WTC11 (cell line): ENCODE data around the gene PGAP3. TPM values are rescaled to one million over a fixed set of nuclear protein-coding genes. Genes with fewer than 3 reads are reported as not detected.

Experiments used
- ATAC-seq: fragments of 200-7000 bp; cut with Tn5 transposase; 2 replicates; pipeline ENCODE4 v1.10.0; 2021; ENCODE audit warnings: mild to moderate bottlenecking, moderate library complexity
- CTCF ChIA-PET: fragments of 300-600 bp; sonication (Branson Sonifier 250); formaldehyde crosslinking; loops from one replicate; lab custom pipeline; 2021; ENCODE audit warnings: antibody characterized with exemption; lab: Charles Lee
- POLR2A ChIA-PET: fragments of 350-600 bp; sonication (Branson Sonifier 250); formaldehyde crosslinking; loops from one replicate; lab custom pipeline; 2021; ENCODE audit warnings: antibody characterized with exemption; lab: Charles Lee
- DNase-seq: peaks from one replicate; pipeline ENCODE4 v3.0.0; 2021; ENCODE audit warnings: low spot score
- H3K27ac Mint-ChIP-seq: 2 replicates; pipeline ENCODE4 v1.8.0; 2021; ENCODE audit warnings: mixed read lengths
- H3K27me3 Mint-ChIP-seq: 2 replicates; pipeline ENCODE4 v1.8.0; 2021; ENCODE audit warnings: low read depth, mild to moderate bottlenecking, moderate library complexity, mixed read lengths
- H3K36me3 Mint-ChIP-seq: 2 replicates; pipeline ENCODE4 v1.8.0; 2021; ENCODE audit warnings: mixed read lengths
- H3K4me1 Mint-ChIP-seq: 2 replicates; pipeline ENCODE4 v1.8.0; 2022; ENCODE audit warnings: mixed read lengths
- H3K4me3 Mint-ChIP-seq: 2 replicates; pipeline ENCODE4 v1.8.0; 2021; ENCODE audit warnings: mild to moderate bottlenecking, moderate library complexity, mixed read lengths
- H3K9me3 Mint-ChIP-seq: 2 replicates; pipeline ENCODE4 v1.8.0; 2021; ENCODE audit warnings: mixed read lengths
- CBFB ChIP-seq: sonication (generic); formaldehyde crosslinking; IDR thresholded peaks from 2 replicates; pipeline ENCODE4 v1.8.1; 2022; ENCODE audit warnings: mild to moderate bottlenecking, low read depth, missing genetic modification reagents
- HMGA2 ChIP-seq: fragments of 250-450 bp; sonication (Bioruptor Pico); IDR thresholded peaks from 2 replicates; pipeline ENCODE4 v1.4.0; 2021; ENCODE audit warnings: mild to moderate bottlenecking, moderate library complexity
- IRF2 ChIP-seq: sonication (generic); formaldehyde crosslinking; IDR thresholded peaks from 2 replicates; pipeline ENCODE4 v1.8.0; 2022; ENCODE audit warnings: low read depth, missing genetic modification reagents, borderline replicate concordance
- JUN ChIP-seq: sonication (generic); formaldehyde crosslinking; IDR thresholded peaks from 2 replicates; pipeline ENCODE4 v1.8.0; 2023; ENCODE audit warnings: mild to moderate bottlenecking, missing genetic modification reagents
- MXD4 ChIP-seq: fragments of 250-450 bp; sonication (Bioruptor Pico); IDR thresholded peaks from 2 replicates; pipeline ENCODE4 v1.8.0; 2021; ENCODE audit warnings: mild to moderate bottlenecking, moderate library complexity, borderline replicate concordance
- NR1H2 ChIP-seq: sonication (generic); formaldehyde crosslinking; IDR thresholded peaks from 2 replicates; pipeline ENCODE4 v1.9.0; 2021; ENCODE audit warnings: mild to moderate bottlenecking, moderate library complexity, missing genetic modification reagents
- NR3C1 ChIP-seq: sonication (generic); formaldehyde crosslinking; conservative IDR thresholded peaks from 2 replicates; pipeline ENCODE4 v1.8.1; 2023; ENCODE audit warnings: low read depth, mild to moderate bottlenecking, missing genetic modification reagents
- PRRX2 ChIP-seq: fragments of 250-450 bp; sonication (Bioruptor Pico); IDR thresholded peaks from 2 replicates; pipeline ENCODE4 v1.8.0; 2021; ENCODE audit warnings: mild to moderate bottlenecking
- SMAD4 ChIP-seq: sonication (generic); formaldehyde crosslinking; IDR thresholded peaks from 2 replicates; pipeline ENCODE4 v1.8.0; 2022; ENCODE audit warnings: mild to moderate bottlenecking, missing genetic modification reagents
- SP1 ChIP-seq: sonication (generic); formaldehyde crosslinking; conservative IDR thresholded peaks from 2 replicates; pipeline ENCODE4 v1.8.1; 2022; ENCODE audit warnings: missing genetic modification reagents
- ZNF121 ChIP-seq: sonication (generic); formaldehyde crosslinking; IDR thresholded peaks from 2 replicates; pipeline ENCODE4 v1.8.0; 2023; ENCODE audit warnings: missing genetic modification reagents
- ZNF138 ChIP-seq: sonication (generic); formaldehyde crosslinking; conservative IDR thresholded peaks from 2 replicates; pipeline ENCODE4 v1.8.1; 2022; ENCODE audit warnings: mild to moderate bottlenecking, moderate library complexity, missing genetic modification reagents
- ZNF263 ChIP-seq: sonication (generic); formaldehyde crosslinking; IDR thresholded peaks from 2 replicates; pipeline ENCODE4 v1.8.1; 2022; ENCODE audit warnings: low read depth, mild to moderate bottlenecking, moderate library complexity, missing genetic modification reagents
- ZNF317 ChIP-seq: sonication (generic); formaldehyde crosslinking; IDR thresholded peaks from 2 replicates; pipeline ENCODE4 v1.8.1; 2023; ENCODE audit warnings: low read depth, mild to moderate bottlenecking, moderate library complexity, missing genetic modification reagents, borderline replicate concordance
- total RNA-seq: library from RNA; stranded (reverse); gene quantifications from 3 replicates; pipeline ENCODE4 v1.2.3, GENCODE V29; 2021
- TF ChIP-seq, protein P1 (sequence below): sonication (generic); formaldehyde crosslinking; IDR thresholded peaks from 2 replicates; pipeline ENCODE4 v1.8.1; 2023; ENCODE audit warnings: mild to moderate bottlenecking, moderate library complexity, missing genetic modification reagents
- TF ChIP-seq, protein P2 (sequence below): fragments of 250-450 bp; sonication (Bioruptor Pico); IDR thresholded peaks from 2 replicates; pipeline ENCODE4 v1.8.0; 2021; ENCODE audit warnings: mild to moderate bottlenecking
- TF ChIP-seq, protein P3 (sequence below): sonication (generic); formaldehyde crosslinking; IDR thresholded peaks from 2 replicates; pipeline ENCODE4 v1.8.1; 2023; ENCODE audit warnings: mild to moderate bottlenecking, missing genetic modification reagents, borderline replicate concordance
- TF ChIP-seq, protein P4 (sequence below): sonication (generic); formaldehyde crosslinking; IDR thresholded peaks from 2 replicates; pipeline ENCODE4 v1.8.1; 2023; ENCODE audit warnings: mild to moderate bottlenecking, missing genetic modification reagents, moderate library complexity
- TF ChIP-seq, protein P5 (sequence below): fragments of 200-600 bp; IDR thresholded peaks from 2 replicates; pipeline ENCODE4 v1.8.0; 2022; ENCODE audit warnings: antibody characterized with exemption
- TF ChIP-seq, protein P6 (sequence below): fragments of 250-450 bp; sonication (Bioruptor Pico); IDR thresholded peaks from 2 replicates; pipeline ENCODE4 v2.1.2; 2022; ENCODE audit warnings: mild to moderate bottlenecking, moderate library complexity

Gene PGAP3
- total RNA-seq, 1 experiment from 2014 or later: 24.9 TPM

DNA sequence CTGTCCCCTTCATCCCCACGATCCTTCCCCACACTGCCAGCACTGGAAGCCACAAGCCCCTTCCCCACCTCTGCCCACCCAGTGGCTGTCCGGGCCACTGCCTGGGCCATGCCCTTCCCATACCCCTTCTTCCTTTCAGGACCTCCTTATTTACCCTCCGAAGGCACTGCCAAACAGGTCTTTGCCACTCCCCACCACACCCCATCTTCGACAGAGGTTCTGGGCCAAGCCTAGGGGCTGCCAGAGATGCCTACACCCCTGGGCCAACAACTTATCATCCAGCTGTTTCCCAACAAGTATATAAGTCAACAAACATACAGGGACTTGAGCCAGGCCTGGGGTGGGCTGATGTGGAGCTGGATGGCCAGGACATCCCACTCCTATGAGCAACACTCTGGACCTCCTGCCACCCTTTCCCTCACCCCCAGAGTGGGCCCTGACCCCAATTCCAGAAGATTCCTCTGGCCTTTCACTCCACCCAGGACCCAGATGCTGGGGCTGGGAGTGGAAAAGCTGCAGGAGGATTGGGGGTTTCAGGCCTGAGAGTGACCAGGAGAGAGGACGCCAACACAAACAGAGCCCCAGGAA, 62.6 kb downstream of the PGAP3 start (continued):
- TF ChIP-seq, protein P1, sequence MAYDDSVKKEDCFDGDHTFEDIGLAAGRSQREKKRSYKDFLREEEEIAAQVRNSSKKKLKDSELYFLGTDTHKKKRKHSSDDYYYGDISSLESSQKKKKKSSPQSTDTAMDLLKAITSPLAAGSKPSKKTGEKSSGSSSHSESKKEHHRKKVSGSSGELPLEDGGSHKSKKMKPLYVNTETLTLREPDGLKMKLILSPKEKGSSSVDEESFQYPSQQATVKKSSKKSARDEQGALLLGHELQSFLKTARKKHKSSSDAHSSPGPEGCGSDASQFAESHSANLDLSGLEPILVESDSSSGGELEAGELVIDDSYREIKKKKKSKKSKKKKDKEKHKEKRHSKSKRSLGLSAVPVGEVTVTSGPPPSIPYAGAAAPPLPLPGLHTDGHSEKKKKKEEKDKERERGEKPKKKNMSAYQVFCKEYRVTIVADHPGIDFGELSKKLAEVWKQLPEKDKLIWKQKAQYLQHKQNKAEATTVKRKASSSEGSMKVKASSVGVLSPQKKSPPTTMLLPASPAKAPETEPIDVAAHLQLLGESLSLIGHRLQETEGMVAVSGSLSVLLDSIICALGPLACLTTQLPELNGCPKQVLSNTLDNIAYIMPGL: no peak
- TF ChIP-seq SP1 (CRISPR knock-in tag) (no peak), HMGA2 (no peak), NR3C1 (CRISPR knock-in tag) (no peak)
- TF ChIP-seq, protein P2, sequence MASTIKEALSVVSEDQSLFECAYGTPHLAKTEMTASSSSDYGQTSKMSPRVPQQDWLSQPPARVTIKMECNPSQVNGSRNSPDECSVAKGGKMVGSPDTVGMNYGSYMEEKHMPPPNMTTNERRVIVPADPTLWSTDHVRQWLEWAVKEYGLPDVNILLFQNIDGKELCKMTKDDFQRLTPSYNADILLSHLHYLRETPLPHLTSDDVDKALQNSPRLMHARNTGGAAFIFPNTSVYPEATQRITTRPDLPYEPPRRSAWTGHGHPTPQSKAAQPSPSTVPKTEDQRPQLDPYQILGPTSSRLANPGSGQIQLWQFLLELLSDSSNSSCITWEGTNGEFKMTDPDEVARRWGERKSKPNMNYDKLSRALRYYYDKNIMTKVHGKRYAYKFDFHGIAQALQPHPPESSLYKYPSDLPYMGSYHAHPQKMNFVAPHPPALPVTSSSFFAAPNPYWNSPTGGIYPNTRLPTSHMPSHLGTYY (CRISPR knock-in tag): no peak
- TF ChIP-seq, protein P3, sequence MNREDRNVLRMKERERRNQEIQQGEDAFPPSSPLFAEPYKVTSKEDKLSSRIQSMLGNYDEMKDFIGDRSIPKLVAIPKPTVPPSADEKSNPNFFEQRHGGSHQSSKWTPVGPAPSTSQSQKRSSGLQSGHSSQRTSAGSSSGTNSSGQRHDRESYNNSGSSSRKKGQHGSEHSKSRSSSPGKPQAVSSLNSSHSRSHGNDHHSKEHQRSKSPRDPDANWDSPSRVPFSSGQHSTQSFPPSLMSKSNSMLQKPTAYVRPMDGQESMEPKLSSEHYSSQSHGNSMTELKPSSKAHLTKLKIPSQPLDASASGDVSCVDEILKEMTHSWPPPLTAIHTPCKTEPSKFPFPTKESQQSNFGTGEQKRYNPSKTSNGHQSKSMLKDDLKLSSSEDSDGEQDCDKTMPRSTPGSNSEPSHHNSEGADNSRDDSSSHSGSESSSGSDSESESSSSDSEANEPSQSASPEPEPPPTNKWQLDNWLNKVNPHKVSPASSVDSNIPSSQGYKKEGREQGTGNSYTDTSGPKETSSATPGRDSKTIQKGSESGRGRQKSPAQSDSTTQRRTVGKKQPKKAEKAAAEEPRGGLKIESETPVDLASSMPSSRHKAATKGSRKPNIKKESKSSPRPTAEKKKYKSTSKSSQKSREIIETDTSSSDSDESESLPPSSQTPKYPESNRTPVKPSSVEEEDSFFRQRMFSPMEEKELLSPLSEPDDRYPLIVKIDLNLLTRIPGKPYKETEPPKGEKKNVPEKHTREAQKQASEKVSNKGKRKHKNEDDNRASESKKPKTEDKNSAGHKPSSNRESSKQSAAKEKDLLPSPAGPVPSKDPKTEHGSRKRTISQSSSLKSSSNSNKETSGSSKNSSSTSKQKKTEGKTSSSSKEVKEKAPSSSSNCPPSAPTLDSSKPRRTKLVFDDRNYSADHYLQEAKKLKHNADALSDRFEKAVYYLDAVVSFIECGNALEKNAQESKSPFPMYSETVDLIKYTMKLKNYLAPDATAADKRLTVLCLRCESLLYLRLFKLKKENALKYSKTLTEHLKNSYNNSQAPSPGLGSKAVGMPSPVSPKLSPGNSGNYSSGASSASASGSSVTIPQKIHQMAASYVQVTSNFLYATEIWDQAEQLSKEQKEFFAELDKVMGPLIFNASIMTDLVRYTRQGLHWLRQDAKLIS (CRISPR knock-in tag): no peak
- TF ChIP-seq, all 79 proteins: peak for 0

DNA sequence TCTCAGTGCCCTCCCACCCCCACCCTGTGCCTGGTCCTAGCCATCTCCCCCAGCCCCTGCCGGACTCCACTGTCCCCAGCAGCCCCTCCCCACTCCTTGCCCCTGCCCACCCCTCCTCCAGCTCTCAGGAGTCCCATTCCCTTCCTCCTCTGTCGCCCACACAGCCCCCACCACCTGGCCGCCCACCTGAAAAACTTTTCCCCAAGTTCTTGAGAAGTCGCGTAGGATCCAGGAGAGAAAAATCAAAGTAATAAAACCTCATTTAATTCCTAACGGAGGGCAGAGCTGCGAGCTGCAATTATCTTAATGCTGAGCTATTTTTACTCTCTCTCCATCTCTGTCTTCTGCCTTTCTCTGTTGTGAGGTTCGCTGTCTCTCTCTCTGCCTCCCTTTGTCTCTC, 63.5 kb downstream of the PGAP3 start:
- Mint-ChIP-seq H3K4me1 (peaks cover 46% of the 10 kb centered on the region), H3K36me3 (no peaks in the 10 kb centered on the region), H3K9me3 (no peaks in the 10 kb centered on the region), H3K27ac (no peak overlapping the region), H3K27me3 (peaks cover 75% of the 10 kb centered on the region), H3K4me3 (no peak overlapping the region)
- ATAC-seq (no peak), DNase-seq (no peak)
- CTCF ChIA-PET: interaction anchor here (0.6 to 23.6 kb wide), 14 partner anchors 8 to 249 kb away, joined by 4 to 876 read pairs (median 12); partner anchors contain the start of genes ERBB2, MIEN1, PGAP3 and PNMT
- POLR2A ChIA-PET: no interaction called here
- no peak for TF ChIP-seq JUN (CRISPR knock-in tag)
- no peak for TF ChIP-seq MXD4
- TF ChIP-seq CBFB (CRISPR knock-in tag): no peak
- no peak for TF ChIP-seq IRF2
- no peak for TF ChIP-seq ZNF263 (CRISPR knock-in tag)
- TF ChIP-seq PRRX2 (CRISPR knock-in tag): no peak
- TF ChIP-seq ZNF121: no peak
- TF ChIP-seq SMAD4 (CRISPR knock-in tag): no peak
- no peak for TF ChIP-seq ZNF317 (CRISPR knock-in tag)
- TF ChIP-seq, protein P4, sequence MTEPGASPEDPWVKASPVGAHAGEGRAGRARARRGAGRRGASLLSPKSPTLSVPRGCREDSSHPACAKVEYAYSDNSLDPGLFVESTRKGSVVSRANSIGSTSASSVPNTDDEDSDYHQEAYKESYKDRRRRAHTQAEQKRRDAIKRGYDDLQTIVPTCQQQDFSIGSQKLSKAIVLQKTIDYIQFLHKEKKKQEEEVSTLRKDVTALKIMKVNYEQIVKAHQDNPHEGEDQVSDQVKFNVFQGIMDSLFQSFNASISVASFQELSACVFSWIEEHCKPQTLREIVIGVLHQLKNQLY (CRISPR knock-in tag): no peak

DNA sequence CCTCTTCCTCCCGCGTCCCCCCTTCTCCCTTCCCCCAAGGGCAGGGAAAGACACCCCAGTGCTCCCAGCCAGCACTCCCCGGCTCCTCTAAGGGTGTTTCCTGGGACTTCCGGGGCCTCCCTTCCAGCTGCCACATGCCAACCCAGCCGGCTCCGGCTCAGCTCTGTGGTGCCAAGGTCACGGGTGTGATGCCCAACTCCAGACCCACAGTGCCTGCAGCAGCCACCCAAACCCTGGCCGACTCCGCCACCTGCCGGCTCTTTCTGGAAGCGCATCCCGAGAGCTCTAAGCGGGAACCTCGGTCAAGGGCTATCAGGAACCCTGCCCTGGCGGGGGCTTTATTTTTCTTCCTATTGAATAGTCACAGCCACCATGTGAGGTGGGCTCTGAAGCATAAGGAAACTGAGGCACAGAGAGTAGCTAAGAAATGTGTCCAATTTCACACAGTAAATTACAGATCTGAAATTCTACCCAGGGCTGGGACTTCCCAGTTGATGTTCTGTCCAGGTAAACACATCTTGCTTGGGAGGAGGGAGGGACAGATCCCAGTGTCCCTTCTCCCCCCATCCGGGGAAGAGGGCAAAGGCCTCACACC, 64.4 kb downstream of the PGAP3 start:
- Mint-ChIP-seq H3K4me1 (peaks cover 37% of the 10 kb centered on the region), H3K4me3 (no peak overlapping the region), H3K36me3 (no peaks in the 10 kb centered on the region), H3K27ac (no peak overlapping the region), H3K9me3 (no peaks in the 10 kb centered on the region), H3K27me3 (peaks cover 79% of the 10 kb centered on the region)
- peak; percentile 33 for ATAC-seq
- ChIA-PET POLR2A (interaction anchor here (1.0 to 1.5 kb wide), 3 partner anchors 45 to 75 kb away, joined by 3 to 4 read pairs (median 3); partner anchors contain the start of gene PNMT), CTCF (interaction anchor here (0.6 to 23.6 kb wide), 47 partner anchors 9 to 429 kb away, joined by 3 to 876 read pairs (median 7); partner anchors contain the start of genes ERBB2, MED1, MIEN1 and NEUROD2)
- peak; percentile 93 for DNase-seq
- TF ChIP-seq, protein P1: 0 out of 2 replicates have a peak, but pooled peaks have one; percentile 62
- TF ChIP-seq ZNF138: no peak
- TF ChIP-seq, protein P5, sequence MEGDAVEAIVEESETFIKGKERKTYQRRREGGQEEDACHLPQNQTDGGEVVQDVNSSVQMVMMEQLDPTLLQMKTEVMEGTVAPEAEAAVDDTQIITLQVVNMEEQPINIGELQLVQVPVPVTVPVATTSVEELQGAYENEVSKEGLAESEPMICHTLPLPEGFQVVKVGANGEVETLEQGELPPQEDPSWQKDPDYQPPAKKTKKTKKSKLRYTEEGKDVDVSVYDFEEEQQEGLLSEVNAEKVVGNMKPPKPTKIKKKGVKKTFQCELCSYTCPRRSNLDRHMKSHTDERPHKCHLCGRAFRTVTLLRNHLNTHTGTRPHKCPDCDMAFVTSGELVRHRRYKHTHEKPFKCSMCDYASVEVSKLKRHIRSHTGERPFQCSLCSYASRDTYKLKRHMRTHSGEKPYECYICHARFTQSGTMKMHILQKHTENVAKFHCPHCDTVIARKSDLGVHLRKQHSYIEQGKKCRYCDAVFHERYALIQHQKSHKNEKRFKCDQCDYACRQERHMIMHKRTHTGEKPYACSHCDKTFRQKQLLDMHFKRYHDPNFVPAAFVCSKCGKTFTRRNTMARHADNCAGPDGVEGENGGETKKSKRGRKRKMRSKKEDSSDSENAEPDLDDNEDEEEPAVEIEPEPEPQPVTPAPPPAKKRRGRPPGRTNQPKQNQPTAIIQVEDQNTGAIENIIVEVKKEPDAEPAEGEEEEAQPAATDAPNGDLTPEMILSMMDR: peak; percentile 91
- no peak for TF ChIP-seq NR1H2 (CRISPR knock-in tag)
- TF ChIP-seq, protein P6, sequence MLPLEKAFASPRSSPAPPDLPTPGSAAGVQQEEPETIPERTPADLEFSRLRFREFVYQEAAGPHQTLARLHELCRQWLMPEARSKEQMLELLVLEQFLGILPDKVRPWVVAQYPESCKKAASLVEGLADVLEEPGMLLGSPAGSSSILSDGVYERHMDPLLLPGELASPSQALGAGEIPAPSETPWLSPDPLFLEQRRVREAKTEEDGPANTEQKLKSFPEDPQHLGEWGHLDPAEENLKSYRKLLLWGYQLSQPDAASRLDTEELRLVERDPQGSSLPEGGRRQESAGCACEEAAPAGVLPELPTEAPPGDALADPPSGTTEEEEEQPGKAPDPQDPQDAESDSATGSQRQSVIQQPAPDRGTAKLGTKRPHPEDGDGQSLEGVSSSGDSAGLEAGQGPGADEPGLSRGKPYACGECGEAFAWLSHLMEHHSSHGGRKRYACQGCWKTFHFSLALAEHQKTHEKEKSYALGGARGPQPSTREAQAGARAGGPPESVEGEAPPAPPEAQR (CRISPR knock-in tag): no peak
